ENCODE measurements around the gene MICAL2.

- TF ChIP-seq ZNF777 (tag by site-specific recombination; IDR thresholded peaks at IDR 0.05; ENCODE audit: borderline replicate concordance) (no peak), ZNF660 (tag by site-specific recombination; IDR thresholded peaks at IDR 0.05) (no peak), ZEB2 (tag by site-specific recombination; IDR thresholded peaks at IDR 0.05) (no peak), ZBTB49 (tag by site-specific recombination; IDR thresholded peaks at IDR 0.05; ENCODE audit: low read depth) (no peak), YY1 (tag by site-specific recombination; IDR thresholded peaks at IDR 0.05) (no peak)
Observed at GRCh38 chr11:12238420-12238819, 128.0 kb downstream of the MICAL2 start.

Measured in HEK293 (cell line).